ENCODE results near the gene SH3TC1.

Gene SH3TC1

DNA sequence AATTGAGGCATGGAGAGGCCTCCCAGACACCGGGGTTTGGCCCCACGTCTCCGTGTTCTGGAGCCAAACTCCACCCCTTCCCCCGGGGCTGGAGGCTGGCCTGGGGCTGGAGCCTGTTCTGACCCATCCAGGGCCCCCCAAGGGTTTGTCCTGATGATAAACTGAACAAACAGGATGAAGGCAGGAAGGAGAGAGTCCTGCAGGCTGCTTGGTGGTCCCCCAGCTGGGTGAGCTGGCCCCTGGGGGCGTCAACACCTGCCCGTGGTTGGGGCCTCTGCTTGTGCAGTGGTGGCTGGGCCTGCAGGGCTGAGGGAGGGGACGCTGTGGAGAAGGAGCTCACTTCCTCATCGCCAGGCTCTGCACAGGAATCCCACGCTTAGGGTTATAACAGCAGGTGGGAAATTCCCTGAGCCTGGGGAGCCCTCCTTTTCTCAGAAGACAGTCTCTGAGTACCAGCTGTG lies 2.3 kb downstream of the SH3TC1 start:
- no peak for DNase-seq

GRCh38 chr4:8202108-8203051 lies 3.3 kb downstream of the SH3TC1 start:
- DNase-seq = no peak

DNA sequence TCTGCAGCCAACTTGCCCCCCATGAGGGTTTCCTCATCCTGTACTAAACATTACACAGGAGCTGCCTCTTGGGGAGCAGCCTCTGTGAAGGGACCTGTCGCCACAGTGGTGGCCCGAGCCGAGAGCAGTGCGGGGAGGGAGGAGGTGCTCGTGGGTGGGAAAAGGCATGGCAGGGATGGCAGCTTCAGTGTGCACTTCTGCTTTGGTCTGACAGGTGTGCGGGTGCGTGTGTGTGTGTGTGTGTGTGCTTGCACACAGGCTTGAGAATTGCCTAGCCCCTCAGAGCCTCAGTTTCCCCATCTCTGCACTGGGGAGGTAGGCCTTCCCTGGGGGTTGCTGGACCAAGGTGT lies 3.9 kb downstream of the SH3TC1 start:
- DNase-seq = no peak

GRCh38 chr4:8203817-8204216 lies 4.7 kb downstream of the SH3TC1 start:
- no peak for DNase-seq

GRCh38 chr4:8204576-8205227 lies 5.6 kb downstream of the SH3TC1 start:
- no peak for DNase-seq

- no peak for DNase-seq
Measured at GRCh38 chr4:8205241-8205707, 6.2 kb downstream of the SH3TC1 start.

GRCh38 chr4:8205749-8206611 lies 6.9 kb downstream of the SH3TC1 start:
- peak; percentile 41 for DNase-seq

- DNase-seq = no peak
Measured at GRCh38 chr4:8207314-8207713, 8.2 kb downstream of the SH3TC1 start.

- no peak for DNase-seq
Measured at GRCh38 chr4:8208565-8208964, 9.5 kb downstream of the SH3TC1 start.

DNA sequence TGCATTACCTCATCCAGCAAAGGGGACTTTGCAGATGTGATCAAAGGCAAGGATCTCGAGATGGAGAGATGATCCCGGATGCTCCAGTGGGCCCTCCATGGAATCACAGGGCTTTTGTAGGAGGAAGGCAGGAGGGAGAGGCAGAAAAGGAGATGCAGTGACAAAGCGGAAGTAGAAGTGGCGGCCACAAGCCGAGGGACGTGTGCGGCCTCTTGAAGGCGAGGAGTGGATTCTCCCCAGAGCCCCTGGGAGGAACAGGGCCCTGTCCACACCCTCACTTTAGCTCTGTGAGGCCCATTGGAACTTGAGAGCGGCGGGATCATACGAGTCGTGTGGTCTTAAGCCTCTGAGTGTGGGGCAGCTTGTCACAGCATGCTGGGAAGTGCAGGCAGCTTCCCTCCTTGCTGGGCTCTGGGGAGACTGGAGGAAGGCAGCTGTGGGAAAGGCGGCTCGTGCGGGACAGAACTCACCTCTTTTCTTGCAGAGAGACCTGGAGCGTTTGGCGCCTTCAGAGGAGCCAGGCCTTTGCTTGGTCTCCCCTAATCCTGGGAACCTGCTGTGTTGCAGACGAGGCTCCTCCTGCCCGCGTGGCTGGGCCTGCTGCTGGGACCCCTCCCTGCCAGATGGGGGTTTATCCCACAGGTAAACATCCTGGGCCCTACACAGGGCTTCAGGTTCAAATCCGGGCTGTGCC lies 10.2 kb downstream of the SH3TC1 start:
- no peak for DNase-seq

DNA sequence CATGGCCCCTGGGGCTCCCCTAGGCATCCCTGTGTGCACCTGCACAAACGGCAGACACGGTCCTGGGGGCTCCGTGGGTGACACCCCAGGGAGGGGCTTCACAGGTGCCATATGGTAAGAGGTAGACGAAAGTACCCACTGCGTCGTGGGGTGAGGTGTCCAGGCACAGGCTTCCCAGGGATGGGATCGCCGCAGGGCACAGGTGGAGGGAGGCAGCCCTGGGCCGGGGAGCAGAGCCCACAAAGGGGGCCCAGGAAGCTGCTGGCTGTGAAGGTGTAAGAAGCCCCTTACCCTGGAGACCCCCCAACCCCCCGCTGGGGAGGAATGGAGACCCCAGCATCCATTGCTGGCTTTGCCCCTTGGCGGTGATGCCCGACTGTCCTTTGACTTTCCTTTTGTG lies 10.9 kb downstream of the SH3TC1 start:
- DNase-seq = no peak

GRCh38 chr4:8210616-8211015 lies 11.5 kb downstream of the SH3TC1 start:
- no peak for DNase-seq

- no peak for DNase-seq
Measured at GRCh38 chr4:8211251-8211650, 12.2 kb downstream of the SH3TC1 start.

DNA sequence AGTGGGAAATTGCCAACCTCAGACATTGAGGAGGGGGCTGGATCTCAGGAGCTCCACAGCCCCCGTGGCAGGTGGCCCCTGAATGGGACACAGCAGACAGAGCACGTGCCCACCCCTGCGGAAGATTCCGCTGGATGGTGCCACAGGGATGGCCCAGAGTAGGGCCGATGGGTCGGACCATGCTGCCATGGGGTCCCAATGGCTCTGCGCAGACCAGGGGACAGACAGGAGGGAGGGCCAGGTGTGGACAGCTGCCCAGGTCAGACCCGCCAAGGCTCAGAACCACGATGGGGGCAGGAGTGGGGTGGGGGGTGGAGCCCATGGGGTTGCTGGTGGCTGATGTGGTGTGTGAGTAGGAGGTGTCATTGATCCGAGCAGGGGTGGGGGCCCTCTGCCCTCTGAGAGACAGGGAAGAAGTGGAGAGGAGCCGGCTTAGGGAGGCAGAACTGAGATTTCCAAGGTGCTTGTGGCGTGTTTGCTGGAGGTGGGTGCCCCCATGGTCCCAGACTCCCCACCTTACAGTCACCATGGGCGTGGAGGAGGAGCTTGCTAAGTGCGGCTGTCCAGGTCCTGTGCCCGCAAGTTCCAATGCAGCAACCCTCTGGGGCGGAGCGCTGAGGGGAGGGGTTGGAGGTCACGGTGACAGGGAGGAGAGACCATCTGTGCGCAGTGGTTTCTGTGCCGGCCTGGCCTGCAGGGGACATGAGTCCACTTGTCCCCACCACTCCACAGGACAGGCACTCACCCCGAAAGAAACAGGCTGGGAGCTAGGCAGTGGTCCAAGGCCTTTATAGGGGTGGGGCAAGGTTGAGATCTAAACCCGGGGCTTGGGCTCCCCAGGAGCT lies 12.9 kb downstream of the SH3TC1 start:
- DNase-seq = no peak

- no peak for DNase-seq
Measured at GRCh38 chr4:8212622-8213021, 13.5 kb downstream of the SH3TC1 start.

DNA sequence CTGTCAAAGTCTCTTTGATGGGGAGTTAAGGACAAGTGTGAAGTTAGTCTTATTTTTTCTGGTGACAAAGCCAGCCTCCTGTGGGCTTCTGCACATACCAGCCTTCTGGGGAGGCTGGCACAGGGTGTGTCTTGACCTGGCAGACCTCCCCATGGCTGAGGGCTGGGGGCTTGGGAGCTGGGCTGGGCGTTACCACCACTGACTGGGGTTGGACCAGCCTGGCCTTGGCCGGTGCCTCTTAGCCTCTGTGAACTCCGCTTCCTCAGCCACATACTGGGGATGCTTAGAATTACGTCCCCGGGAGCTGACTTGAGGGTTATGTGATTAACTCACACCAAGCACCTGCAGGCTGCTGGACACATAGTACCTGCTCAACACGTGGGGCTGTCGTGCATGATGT lies 14.0 kb downstream of the SH3TC1 start:
- no peak for DNase-seq

- no peak for DNase-seq
Measured at GRCh38 chr4:8214136-8214535, 15.0 kb downstream of the SH3TC1 start.

- DNase-seq = no peak
Measured at GRCh38 chr4:8215001-8215427, 15.9 kb downstream of the SH3TC1 start.

GRCh38 chr4:8215641-8216442 lies 16.8 kb downstream of the SH3TC1 start:
- DNase-seq = no peak

DNA sequence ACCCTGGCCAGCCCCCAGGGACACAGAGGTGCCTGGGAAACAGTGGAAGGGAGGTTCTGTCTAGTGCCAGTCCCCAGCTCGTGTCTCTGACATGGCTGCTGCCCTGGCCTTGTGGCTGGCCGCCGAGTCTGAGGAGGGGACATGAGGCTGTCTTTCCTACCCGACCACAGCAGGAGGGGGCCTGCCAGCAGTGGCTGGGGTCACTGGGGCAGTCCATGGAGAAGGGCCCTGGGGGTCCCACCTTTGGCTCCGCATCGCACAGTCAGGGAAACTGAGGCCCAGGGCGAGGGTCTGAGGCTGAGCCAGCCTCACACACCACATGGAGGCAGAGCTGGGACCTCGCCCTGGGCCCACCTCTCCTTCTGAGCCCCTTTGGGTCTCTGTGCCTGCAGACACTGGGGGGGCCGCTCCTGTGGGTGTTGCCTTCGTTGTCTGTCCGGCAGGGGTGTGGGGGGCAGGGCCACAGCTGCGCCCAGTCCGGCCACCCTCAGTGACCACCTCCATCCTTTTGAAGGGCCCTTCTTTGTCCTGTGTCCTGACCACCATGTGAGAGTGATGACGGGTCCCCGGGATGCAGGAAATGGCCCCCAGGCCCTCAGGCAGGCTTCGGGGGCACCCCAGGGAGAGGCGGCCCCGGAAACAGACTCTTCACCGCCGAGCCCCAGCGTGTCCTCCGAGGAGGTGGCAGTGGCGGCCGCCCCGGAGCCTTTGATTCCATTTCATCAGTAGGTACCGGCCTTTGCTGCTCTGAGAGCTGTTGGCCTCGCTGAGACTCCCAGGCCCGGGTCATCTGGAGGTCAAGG lies 17.6 kb downstream of the SH3TC1 start:
- DNase-seq = no peak
